GM21717 (cell line): ENCODE measurements around the gene TAF7L.

Experiments
- ATAC-seq: cut with Tn5 transposase; IDR thresholded peaks from one replicate; pipeline ENCODE4 v1.9.1; 2021; ENCODE audit warnings: mild to moderate bottlenecking, moderate library complexity; ENCODE audit not compliant: unreplicated experiment

Gene TAF7L

GRCh38 chrX:101223226-101223625 is 67.9 kb downstream of the TAF7L start:
- ATAC-seq = no peak

- no peak for ATAC-seq
These were observed 70.4 kb downstream of the TAF7L start for GRCh38 chrX:101220662-101221260.

GRCh38 chrX:101219864-101220346 is 71.2 kb downstream of the TAF7L start:
- no peak for ATAC-seq

GRCh38 chrX:101219116-101219863 is 71.8 kb downstream of the TAF7L start, which contains the start of gene DRP2:
DRP2 (plus strand) TSS chrX:101219786; CDS start chrX:101231648, 11,862 bp downstream.
- no peak for ATAC-seq
